K562 (cell line): ENCODE measurements around the gene KMT2C. TPM values are rescaled to one million over a fixed set of nuclear protein-coding genes. Genes with fewer than 3 reads are reported as not detected.
A peak's percentile ranks its signal among the peaks of the same experiment; 100 is the strongest.

Source experiments
- ARID1B ChIP-seq: fragments of 450-650 bp; IDR thresholded peaks from 2 replicates; pipeline ENCODE4 v1.6.1; 2016; ENCODE audit warnings: antibody characterized with exemption, mild to moderate bottlenecking, inconsistent platforms
- ATF4 ChIP-seq: fragments of 450-650 bp; formaldehyde crosslinking; IDR thresholded peaks from 2 replicates; pipeline ENCODE4 v1.4.0; 2022; ENCODE audit warnings: mild to moderate bottlenecking, moderate library complexity
- CCNT2 ChIP-seq: IDR thresholded peaks from 2 replicates; pipeline ENCODE4 v1.6.1; 2011; ENCODE audit warnings: borderline replicate concordance, low read depth, mild to moderate bottlenecking, moderate library complexity, mixed read lengths, low read length; ENCODE audit not compliant: insufficient read length; ENCODE audit errors: extremely low read depth
- CREBBP ChIP-seq: IDR thresholded peaks from one replicate; pipeline ENCODE4 v1.6.1; 2012; ENCODE audit warnings: low read depth, mild to moderate bottlenecking, control low read depth, inconsistent platforms, low read length
- GABPB1 ChIP-seq: sonication (generic); formaldehyde crosslinking; IDR thresholded peaks from 2 replicates; pipeline ENCODE4 v1.8.0; 2022; ENCODE audit warnings: mild to moderate bottlenecking, missing genetic modification reagents
- MAFK ChIP-seq: IDR thresholded peaks from 2 replicates; pipeline ENCODE4 v1.6.1; 2011; ENCODE audit warnings: low read length, improper control_type of control experiment
- NFIC ChIP-seq: fragments of 450-650 bp; IDR thresholded peaks from 2 replicates; pipeline ENCODE4 v1.6.1; 2017; ENCODE audit warnings: mild to moderate bottlenecking, inconsistent platforms
- NR1H2 ChIP-seq: sonication (generic); formaldehyde crosslinking; IDR thresholded peaks from 2 replicates; pipeline ENCODE4 v1.4.0; 2020; ENCODE audit warnings: mild to moderate bottlenecking, missing genetic modification reagents
- OTX1 ChIP-seq: fragments of 450-650 bp; formaldehyde crosslinking; IDR thresholded peaks from 2 replicates; pipeline ENCODE4 v1.4.0; 2022; ENCODE audit warnings: mild to moderate bottlenecking
- RB1 ChIP-seq: fragments of 450-650 bp; IDR thresholded peaks from 2 replicates; pipeline ENCODE4 v1.6.1; 2017; ENCODE audit warnings: low read depth, mild to moderate bottlenecking
- SIN3B ChIP-seq: fragments of 450-650 bp; IDR thresholded peaks from 2 replicates; pipeline ENCODE4 v1.6.1; 2017; ENCODE audit warnings: low read depth, mild to moderate bottlenecking, moderate library complexity
- TRIM24 ChIP-seq, 2 experiments: fragments of 450-650 bp; IDR thresholded peaks; 2 replicates each; pipeline ENCODE4 v1.6.1; 2016
- TSC22D4 ChIP-seq: fragments of 450-650 bp; IDR thresholded peaks from 2 replicates; pipeline ENCODE4 v1.6.1; 2016; ENCODE audit warnings: missing genetic modification characterization, missing biosample characterization, control low read depth
- WHSC1 ChIP-seq: IDR thresholded peaks from one replicate; pipeline ENCODE4 v1.6.1; 2012; ENCODE audit warnings: low read length, control low read depth, inconsistent platforms
- XRCC3 ChIP-seq: fragments of 450-650 bp; IDR thresholded peaks from 2 replicates; pipeline ENCODE4 v1.6.1; 2017; ENCODE audit warnings: mild to moderate bottlenecking, moderate library complexity
- YBX1 ChIP-seq: fragments of 450-650 bp; IDR thresholded peaks from 2 replicates; pipeline ENCODE4 v1.7.1; 2016; ENCODE audit warnings: mild to moderate bottlenecking
- ZNF133 ChIP-seq: fragments of 250-450 bp; sonication (Bioruptor Pico); IDR thresholded peaks from 2 replicates; pipeline ENCODE4 v1.4.0; 2020; ENCODE audit warnings: mild to moderate bottlenecking
- ZNF347 ChIP-seq: fragments of 450-650 bp; formaldehyde crosslinking; IDR thresholded peaks from 2 replicates; pipeline ENCODE4 v1.4.0; 2020; ENCODE audit warnings: low read depth, mild to moderate bottlenecking, moderate library complexity
- ZNF512 ChIP-seq: IDR thresholded peaks from 2 replicates; pipeline ENCODE4 v1.6.1; 2016; ENCODE audit warnings: missing genetic modification characterization, missing compliant biosample characterization
- ZNF518B ChIP-seq: fragments of 250-450 bp; sonication (Bioruptor Pico); IDR thresholded peaks from 2 replicates; pipeline ENCODE4 v1.5.0; 2021; ENCODE audit warnings: mild to moderate bottlenecking, moderate library complexity
- ZNF583 ChIP-seq: fragments of 250-450 bp; sonication (Bioruptor Pico); IDR thresholded peaks from 2 replicates; pipeline ENCODE4 v1.4.0; 2020
- polyA plus RNA-seq, 8 experiments: library from polyadenylated mRNA; depleted of rRNA in 4 of 8; stranded (reverse) in 5 of 8; unstranded in 3 of 8; fragments of >200 nt; fragmentation: Nextera tagmentation in 2 of 8; fragmentation: Illumina TruSeq in 1 of 8; extraction: Ambion mirVana in 2 of 8; extraction: Trizol in 1 of 8; gene quantifications; 2 replicates each; pipeline versions ENCODE4 v1.2.1 to v1.2.3, GENCODE V29; 2011 to 2014; ENCODE audit warnings: inconsistent platforms in 1 of 8, missing spikeins in 1 of 8
- total RNA-seq, 7 experiments: library from RNA; depleted of rRNA in 6 of 7; stranded (reverse); fragments of >200 nt in 6 of 7; fragmentation: Illumina TruSeq in 2 of 7; extraction: Trizol in 2 of 7; gene quantifications; 2 replicates each; pipeline versions ENCODE4 v1.2.1 to v1.2.3, GENCODE V29; 2011 to 2021; ENCODE audit warnings: low replicate concordance in 1 of 7
- TF ChIP-seq, protein P1 (sequence below): fragments of 150-350 bp; IDR thresholded peaks from 2 replicates; pipeline ENCODE4 v1.6.1; 2014; ENCODE audit warnings: low read depth, mild to moderate bottlenecking, low read length, borderline replicate concordance

KMT2C gene
- total and polyA plus RNA-seq, 9 of the 15 experiments (the other 6 are each of a cell fraction or from before 2014, with no cell fraction given): 4.9 to 67.8 (median 27.1) TPM

DNA sequence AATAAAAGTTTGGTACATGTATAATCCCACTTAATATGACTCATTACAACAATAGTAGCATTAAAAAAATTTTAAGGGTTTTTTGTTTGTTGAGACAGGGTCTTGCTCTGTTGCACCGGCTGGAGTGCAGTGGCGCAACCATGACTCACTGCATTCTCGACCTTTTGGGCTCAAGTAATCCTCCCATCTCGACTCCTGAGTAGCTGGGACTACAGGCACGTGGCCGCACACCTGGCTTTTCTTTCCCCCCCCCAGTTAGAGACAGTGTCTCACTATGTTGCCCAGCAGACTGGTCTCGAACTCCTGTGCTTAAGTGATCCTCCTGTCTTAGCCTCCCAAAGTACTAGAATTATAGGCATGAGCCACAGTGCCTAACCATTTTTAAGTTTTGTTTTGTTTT is 40.7 kb downstream of the KMT2C start (continued):
- peak in 1 of 2 experiments; percentile 24; a peak in 1 of 4 replicates for TF ChIP-seq TRIM24 (IDR thresholded peaks at IDR 0.05)
- no peak for TF ChIP-seq NFIC
- no peak for TF ChIP-seq ARID1B
- no peak for TF ChIP-seq ZNF133 (CRISPR knock-in tag)
- no peak for TF ChIP-seq ZNF347 (CRISPR knock-in tag)
- TF ChIP-seq XRCC3: no peak
- no peak for TF ChIP-seq ZNF518B
- no peak for TF ChIP-seq OTX1 (CRISPR knock-in tag)
- no peak for TF ChIP-seq SIN3B
- no peak for TF ChIP-seq ZNF512 (tag)
- TF ChIP-seq ZNF583: no peak
- no peak for TF ChIP-seq ATF4
- no peak for TF ChIP-seq YBX1
- TF ChIP-seq NR1H2 (CRISPR knock-in tag): no peak
- TF ChIP-seq, protein P1, sequence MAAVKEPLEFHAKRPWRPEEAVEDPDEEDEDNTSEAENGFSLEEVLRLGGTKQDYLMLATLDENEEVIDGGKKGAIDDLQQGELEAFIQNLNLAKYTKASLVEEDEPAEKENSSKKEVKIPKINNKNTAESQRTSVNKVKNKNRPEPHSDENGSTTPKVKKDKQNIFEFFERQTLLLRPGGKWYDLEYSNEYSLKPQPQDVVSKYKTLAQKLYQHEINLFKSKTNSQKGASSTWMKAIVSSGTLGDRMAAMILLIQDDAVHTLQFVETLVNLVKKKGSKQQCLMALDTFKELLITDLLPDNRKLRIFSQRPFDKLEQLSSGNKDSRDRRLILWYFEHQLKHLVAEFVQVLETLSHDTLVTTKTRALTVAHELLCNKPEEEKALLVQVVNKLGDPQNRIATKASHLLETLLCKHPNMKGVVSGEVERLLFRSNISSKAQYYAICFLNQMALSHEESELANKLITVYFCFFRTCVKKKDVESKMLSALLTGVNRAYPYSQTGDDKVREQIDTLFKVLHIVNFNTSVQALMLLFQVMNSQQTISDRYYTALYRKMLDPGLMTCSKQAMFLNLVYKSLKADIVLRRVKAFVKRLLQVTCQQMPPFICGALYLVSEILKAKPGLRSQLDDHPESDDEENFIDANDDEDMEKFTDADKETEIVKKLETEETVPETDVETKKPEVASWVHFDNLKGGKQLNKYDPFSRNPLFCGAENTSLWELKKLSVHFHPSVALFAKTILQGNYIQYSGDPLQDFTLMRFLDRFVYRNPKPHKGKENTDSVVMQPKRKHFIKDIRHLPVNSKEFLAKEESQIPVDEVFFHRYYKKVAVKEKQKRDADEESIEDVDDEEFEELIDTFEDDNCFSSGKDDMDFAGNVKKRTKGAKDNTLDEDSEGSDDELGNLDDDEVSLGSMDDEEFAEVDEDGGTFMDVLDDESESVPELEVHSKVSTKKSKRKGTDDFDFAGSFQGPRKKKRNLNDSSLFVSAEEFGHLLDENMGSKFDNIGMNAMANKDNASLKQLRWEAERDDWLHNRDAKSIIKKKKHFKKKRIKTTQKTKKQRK: no peak
- no peak for TF ChIP-seq CCNT2
- TF ChIP-seq WHSC1: no peak
- no peak for TF ChIP-seq CREBBP
- no peak for TF ChIP-seq TSC22D4 (tag)
- no peak for TF ChIP-seq MAFK
- no peak for TF ChIP-seq GABPB1 (CRISPR knock-in tag)
- no peak for TF ChIP-seq RB1
